ENCODE measurements around the gene TBL1X. TPM values are rescaled to one million over a fixed set of nuclear protein-coding genes. Genes with fewer than 3 reads are reported as not detected.

The TBL1X gene
- total RNA-seq, 2 donors from 2014 or later: 16.3 to 18.9 TPM

DNA sequence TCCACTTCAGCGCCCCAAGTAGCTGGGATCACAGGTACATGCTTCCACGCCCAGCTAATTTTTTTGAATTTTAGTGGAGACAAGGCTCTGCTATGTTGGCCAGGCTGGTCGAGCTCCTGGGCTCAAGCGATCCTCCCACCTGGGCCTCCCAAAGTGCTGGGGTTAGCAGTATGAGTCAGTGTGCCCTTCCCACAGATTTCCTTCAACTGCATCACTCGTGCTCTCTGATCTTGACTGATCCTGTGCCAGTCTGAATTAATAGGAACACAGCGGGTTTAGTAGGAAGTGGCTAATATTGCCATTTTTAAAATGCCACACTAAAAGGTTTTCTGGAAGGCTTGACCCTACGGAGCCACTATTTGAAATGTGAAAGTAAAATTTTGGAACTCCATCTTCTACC is 317.1 kb downstream of the TBL1X start:
- no peak for TF ChIP-seq CTCF (IDR thresholded peaks at IDR 0.05)
- intact Hi-C loops (cut with DNase I): no loop called here

DNA sequence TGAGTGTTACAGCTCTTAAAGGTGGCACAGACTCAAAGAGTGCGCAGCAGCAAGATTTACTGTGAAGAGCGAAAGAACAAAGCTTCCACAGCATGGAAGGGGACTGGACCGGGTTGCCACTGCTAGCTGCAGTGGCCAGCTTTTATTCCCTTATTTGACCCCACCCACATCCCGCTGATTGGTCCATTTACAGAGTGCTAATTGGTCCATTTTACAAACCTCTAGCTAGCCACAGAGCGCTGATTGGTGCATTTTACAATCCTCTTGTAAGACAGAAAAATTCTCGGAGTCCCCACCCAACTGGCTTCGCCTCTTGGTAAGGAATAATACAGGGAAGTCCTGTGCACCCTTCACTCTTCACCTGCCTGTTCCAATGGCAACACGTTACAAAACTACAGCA is 319.5 kb downstream of the TBL1X start:
- Histone ChIP-seq H3K36me3 (no peaks in the 10 kb centered on the region), H3K9me3 (no peaks in the 10 kb centered on the region), H3K4me1 (no peaks in the 10 kb centered on the region), H3K9ac (ENCODE audit: low read depth in 2 of 2, low read length in 2 of 2) (no peak overlapping the region), H3K27me3 (peaks cover 9% of the 10 kb centered on the region), H3K4me3 (no peak overlapping the region), H3K27ac (no peak overlapping the region)
- TF ChIP-seq CTCF (IDR thresholded peaks at IDR 0.05): no peak
- intact Hi-C loops (cut with DNase I): no loop called here
- DNase-seq: no peak

More for the DNA sequence above, 317.1 kb downstream of the TBL1X start:
- Histone ChIP-seq H3K9me3 (no peaks in the 10 kb centered on the region), H3K36me3 (no peaks in the 10 kb centered on the region), H3K4me3 (no peak overlapping the region), H3K4me1 (no peaks in the 10 kb centered on the region), H3K9ac (ENCODE audit: low read depth in 2 of 2, low read length in 2 of 2) (no peak overlapping the region), H3K27ac (no peak overlapping the region), H3K27me3 (peaks cover 9% of the 10 kb centered on the region)
- DNase-seq: no peak

- no peak for TF ChIP-seq CTCF (IDR thresholded peaks at IDR 0.05)
- no peak overlapping the region for H3K27ac ChIP-seq
- H3K27me3 ChIP-seq: peaks cover 9% of the 10 kb centered on the region
- no peaks in the 10 kb centered on the region for H3K36me3 ChIP-seq
- H3K4me3 ChIP-seq: peak overlapping the region; percentile 44
- peak overlapping the region; percentile 2 to 46 for H3K9ac ChIP-seq (ENCODE audit: low read depth in 2 of 2, low read length in 2 of 2)
- intact Hi-C loops (cut with DNase I): no loop called here
- no peaks in the 10 kb centered on the region for H3K9me3 ChIP-seq
- no peak for DNase-seq
- H3K4me1 ChIP-seq: no peaks in the 10 kb centered on the region
Measured at GRCh38 chrX:9785254-9785943, 320.5 kb downstream of the TBL1X start.

DNA sequence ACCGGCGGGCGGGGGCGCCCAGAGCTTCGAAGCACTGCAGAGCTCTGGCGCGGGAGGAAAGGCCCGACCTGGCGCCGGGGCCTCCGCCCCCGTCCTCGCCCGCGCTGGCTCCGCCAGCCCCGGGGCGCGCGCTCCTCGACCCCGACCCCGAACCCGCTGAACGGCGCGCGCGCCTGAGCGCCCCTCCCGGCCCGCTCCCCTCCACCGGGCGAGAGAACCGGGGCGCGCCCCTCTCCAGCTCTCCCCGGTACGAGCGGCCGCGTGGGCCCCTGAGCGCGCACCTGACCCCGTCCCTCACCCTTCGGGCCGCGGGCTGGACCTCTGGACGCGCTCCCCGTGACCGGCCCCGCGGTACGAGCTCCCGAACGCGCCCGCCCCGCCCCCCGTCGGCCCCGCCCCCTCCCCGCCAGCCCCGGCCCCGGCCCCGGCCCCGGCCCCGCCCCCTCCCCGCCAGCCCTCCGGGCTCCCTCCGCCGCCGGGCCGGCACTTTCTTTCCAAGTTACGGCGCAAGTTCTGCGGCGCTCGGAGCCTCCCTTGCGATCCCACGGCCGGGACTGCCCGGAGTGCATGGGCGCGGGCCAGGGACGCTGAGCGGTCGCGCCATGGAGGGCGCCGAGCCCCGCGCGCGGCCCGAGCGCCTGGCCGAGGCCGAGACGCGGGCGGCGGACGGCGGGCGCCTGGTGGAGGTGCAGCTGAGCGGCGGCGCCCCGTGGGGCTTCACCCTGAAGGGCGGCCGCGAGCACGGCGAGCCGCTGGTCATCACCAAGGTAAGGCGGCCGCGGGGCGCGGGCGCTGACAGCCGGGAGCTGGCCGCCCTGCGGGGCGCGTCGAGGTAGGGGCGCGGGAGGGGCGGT is 321.3 kb downstream of the TBL1X start, which contains the start of gene SHROOM2:
TSS of gene SHROOM2 (plus strand) at position 486 of the 854 bp plus-strand sequence. CDS start at position 603, 117 bp downstream.
- DNase-seq: peak; percentile 24
- intact Hi-C loops (cut with DNase I): no loop called here
- Histone ChIP-seq H3K9ac (ENCODE audit: low read depth in 2 of 2, low read length in 2 of 2) (peak within 1 kb of the TSS; percentile 46 to 60), H3K9me3 (no peaks in the 10 kb centered on the region), H3K27me3 (peaks cover 9% of the 10 kb centered on the region), H3K27ac (peak within 1 kb of the TSS; percentile 47), H3K4me1 (no peaks in the 10 kb centered on the region), H3K4me3 (peak within 1 kb of the TSS; percentile 44), H3K36me3 (no peaks in the 10 kb centered on the region)
- TF ChIP-seq CTCF (IDR thresholded peaks at IDR 0.05): no peak

DNA sequence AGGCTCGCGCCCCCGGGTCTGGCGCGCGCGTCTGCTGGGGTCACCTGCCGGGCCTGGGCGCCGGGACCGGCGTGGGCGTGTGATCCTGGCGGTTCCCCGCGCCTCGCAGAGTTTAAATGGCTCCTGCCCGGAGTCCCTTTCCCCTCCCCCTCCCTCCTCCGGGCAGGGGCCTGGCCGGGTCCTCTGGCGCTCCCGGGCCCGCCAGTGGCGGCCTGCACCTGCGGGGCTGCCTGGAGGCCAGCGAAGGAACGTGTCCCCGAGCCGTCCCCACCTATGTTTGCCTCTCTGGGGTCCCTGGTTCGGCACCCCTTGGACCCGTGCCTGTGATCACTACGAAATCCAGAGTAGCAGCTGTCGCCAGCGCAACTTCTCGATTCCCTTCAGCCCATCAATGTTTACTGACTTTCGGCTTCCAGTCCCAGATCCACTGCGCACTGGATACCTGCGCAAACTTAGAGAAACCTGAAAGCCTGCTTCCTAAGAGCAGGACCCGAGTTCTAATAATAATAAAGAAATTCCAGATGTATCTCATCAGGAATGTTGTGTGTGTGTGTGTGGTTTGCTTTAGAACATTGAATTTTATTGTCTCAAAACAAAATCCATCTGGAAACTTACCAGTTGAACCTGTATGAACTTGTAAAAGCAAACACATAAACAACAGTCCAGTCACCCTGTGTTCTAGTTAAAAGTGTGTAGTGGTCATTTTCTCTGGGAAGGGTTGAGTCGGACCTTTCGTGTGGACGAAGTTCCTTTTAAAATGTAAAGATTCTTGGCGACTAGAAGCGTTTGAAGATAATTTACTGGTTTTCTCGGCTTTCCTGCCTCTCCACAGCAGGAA is 322.2 kb downstream of the TBL1X start:
- no peak for DNase-seq
- Histone ChIP-seq H3K4me1 (no peaks in the 10 kb centered on the region), H3K4me3 (peak overlapping the region; percentile 44), H3K27ac (peak overlapping the region; percentile 47), H3K9me3 (no peaks in the 10 kb centered on the region), H3K27me3 (peaks cover 9% of the 10 kb centered on the region), H3K9ac (ENCODE audit: low read depth in 2 of 2, low read length in 2 of 2) (peak overlapping the region in 1 of 2 donors; percentile 60), H3K36me3 (no peaks in the 10 kb centered on the region)
- intact Hi-C loops (cut with DNase I): no loop called here
- no peak for TF ChIP-seq CTCF (IDR thresholded peaks at IDR 0.05)

All from colonic mucosa (tissue), 4 donors.